ENCODE data around the gene KRTAP10-4.

- TF ChIP-seq POLR2AphosphoS5 (IDR thresholded peaks at IDR 0.05) (no peak), POLR2A (IDR thresholded peaks at IDR 0.05) (no peak)
These were observed 20.3 kb downstream of the KRTAP10-4 start for GRCh38 chr21:44593598-44594405.

Measured in prostate gland (tissue), 1 donor.